ENCODE results near the gene CCDC138.
"Not testable (repeated sequence)": the region's sequence is repeated elsewhere in the genome, so short reads cannot be mapped to it uniquely, and the experiment has no call there.

The CCDC138 gene

GRCh38 chr2:108786354-108787215 lies at the start of gene CCDC138:
TSS of gene CCDC138 (plus strand) at chr2:108786771. CDS start at chr2:108786823, 52 bp downstream.
- peak; percentile 78 to 91 for DNase-seq (ENCODE audit: low read depth in 1 of 2, low spot score in 1 of 2)

DNA sequence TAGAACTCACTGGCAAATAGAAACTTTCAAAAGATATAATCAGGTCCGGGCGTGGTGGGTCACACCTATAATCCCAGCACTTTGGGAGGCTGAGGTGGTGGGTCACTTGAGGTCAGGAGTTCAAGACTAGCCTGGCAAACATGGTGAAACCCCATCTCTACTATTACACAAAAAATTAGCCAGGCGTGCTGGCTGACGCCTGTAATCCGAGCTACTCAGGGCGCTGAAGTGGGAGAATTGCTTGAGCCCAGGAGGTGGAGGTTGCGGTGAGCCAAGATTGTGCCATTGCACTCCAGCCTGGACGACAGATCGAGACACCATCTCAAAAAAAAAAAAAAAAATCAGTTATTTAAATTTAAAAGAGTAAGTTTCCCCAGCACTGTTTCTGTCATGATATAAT lies 28.6 kb upstream of the CCDC138 start:
- not testable (repeated sequence) for DNase-seq (ENCODE audit: low read depth in 1 of 2, low spot score in 1 of 2)

GRCh38 chr2:108762618-108763017 lies 24.0 kb upstream of the CCDC138 start:
- not testable (repeated sequence) for DNase-seq (ENCODE audit: low read depth in 1 of 2, low spot score in 1 of 2)

DNA sequence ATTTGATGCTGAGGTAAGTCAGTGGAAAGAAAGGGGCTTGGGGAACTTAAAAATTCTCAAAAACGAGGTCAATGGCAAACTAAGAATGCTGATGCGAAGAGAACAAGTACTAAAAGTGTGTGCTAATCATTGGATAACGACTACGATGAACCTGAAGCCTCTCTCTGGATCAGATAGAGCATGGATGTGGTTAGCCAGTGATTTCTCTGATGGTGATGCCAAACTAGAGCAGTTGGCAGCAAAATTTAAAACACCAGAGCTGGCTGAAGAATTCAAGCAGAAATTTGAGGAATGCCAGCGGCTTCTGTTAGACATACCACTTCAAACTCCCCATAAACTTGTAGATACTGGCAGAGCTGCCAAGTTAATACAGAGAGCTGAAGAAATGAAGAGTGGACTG lies 19.9 kb upstream of the CCDC138 start:
- DNase-seq (ENCODE audit: low read depth in 1 of 2, low spot score in 1 of 2): not testable (repeated sequence)

DNA sequence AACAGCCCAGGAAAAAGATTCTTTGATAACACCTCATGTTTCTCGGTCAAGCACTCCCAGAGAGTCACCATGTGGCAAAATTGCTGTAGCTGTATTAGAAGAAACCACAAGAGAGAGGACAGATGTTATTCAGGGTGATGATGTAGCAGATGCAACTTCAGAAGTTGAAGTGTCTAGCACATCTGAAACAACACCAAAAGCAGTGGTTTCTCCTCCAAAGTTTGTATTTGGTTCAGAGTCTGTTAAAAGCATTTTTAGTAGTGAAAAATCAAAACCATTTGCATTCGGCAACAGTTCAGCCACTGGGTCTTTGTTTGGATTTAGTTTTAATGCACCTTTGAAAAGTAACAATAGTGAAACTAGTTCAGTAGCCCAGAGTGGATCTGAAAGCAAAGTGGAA lies 18.7 kb upstream of the CCDC138 start:
- not testable (repeated sequence) for DNase-seq (ENCODE audit: low read depth in 1 of 2, low spot score in 1 of 2)

DNA sequence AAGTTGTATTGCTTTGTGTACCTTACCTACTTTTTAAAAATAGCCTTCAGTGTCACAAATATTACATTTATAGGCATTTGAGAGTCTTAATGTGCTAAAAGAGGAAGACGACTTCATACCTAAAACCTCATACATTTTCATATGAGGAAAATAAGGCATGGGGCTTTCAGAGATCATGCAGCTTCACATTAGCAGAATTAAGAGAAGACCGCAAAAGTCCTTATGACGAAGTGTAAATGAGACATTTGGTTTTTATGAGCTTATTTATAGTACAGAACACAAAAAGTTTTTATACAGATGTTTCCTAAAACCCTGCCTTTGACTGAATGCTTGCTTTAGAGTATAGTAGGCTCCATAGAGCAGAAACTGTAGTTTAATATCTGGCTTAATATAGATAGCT lies 10.1 kb upstream of the CCDC138 start:
- DNase-seq (ENCODE audit: low read depth in 1 of 2, low spot score in 1 of 2): no peak

DNA sequence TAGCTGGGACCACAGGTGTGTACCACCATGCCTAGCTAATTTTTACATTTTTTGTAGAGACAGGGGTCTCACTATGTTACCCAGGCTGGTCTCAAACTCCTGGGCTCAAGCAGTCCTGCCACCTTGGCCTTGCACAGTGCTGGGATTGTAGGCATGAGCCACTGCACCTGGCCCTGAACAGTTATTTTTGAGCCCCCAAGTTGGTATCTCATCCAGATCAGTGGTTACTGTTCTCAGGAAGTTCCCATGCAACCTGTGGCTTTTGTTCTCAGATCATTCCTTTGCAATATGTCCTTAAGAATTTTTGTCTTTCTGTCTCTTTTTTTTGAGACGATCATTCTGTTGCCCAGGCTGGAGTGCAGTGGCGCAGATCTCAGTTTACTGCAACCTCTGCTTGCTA lies 7.7 kb upstream of the CCDC138 start:
- no peak for DNase-seq (ENCODE audit: low read depth in 1 of 2, low spot score in 1 of 2)

DNA sequence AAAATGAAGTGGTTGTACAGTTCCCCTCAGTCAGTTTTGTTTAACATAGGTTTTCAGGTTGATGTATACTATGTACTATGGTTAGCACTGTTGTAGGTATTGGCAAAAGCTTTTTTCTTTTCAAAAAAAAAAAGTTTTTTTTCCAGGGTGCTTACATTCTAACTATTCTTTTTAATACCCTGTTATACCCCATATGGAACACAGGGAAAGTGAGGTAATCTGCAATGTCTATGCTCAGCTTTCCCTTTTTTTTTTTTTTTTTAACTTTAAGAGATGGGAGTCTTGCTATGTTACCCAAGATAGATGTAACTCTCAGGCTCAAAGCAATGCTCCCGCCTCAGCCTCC lies 590 bp upstream of the CCDC138 start:
- no peak for DNase-seq (ENCODE audit: low read depth in 1 of 2, low spot score in 1 of 2)

- no peak for DNase-seq (ENCODE audit: low read depth in 1 of 2, low spot score in 1 of 2)
Observed at GRCh38 chr2:108787216-108787541, 608 bp downstream of the CCDC138 start.

DNA sequence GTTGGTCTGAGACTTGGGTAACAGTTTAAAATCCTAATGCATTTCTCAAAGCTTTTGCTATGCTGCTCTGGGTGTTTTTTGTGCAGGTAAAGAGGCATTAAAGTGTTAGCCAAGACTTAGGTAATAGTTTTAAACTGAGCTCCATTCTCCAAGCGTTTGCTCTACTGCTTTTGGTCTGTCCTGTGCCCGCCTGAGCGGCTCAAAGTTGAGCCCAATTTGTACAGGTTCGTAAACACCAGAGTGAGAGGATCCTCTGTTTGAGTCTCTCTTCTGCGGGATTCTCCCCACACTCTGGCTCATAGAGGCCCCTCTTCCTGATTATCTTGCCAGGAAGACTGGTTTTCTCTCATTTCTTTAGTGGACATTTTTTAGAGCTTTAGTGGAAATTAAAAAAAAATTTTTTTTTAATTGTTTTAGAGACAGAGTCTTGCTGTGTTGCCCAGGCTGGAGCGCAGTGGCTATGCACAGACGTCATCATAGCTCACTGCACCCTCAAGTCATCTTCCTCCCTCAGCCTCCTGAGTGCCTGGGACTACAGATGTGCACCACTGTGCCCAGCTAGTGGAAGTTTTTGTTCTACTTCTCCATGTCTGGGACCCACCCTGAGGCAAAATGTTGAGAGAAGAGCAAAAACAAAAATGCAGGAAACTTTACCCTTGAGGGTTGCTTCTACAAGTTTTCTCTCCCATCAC lies 16.6 kb downstream of the CCDC138 start:
- no peak for DNase-seq (ENCODE audit: low read depth in 1 of 2, low spot score in 1 of 2)

GRCh38 chr2:108805032-108805431 lies 18.5 kb downstream of the CCDC138 start:
- DNase-seq (ENCODE audit: low read depth in 1 of 2, low spot score in 1 of 2): no peak

GRCh38 chr2:108805782-108806181 lies 19.2 kb downstream of the CCDC138 start:
- DNase-seq (ENCODE audit: low read depth in 1 of 2, low spot score in 1 of 2): no peak

DNA sequence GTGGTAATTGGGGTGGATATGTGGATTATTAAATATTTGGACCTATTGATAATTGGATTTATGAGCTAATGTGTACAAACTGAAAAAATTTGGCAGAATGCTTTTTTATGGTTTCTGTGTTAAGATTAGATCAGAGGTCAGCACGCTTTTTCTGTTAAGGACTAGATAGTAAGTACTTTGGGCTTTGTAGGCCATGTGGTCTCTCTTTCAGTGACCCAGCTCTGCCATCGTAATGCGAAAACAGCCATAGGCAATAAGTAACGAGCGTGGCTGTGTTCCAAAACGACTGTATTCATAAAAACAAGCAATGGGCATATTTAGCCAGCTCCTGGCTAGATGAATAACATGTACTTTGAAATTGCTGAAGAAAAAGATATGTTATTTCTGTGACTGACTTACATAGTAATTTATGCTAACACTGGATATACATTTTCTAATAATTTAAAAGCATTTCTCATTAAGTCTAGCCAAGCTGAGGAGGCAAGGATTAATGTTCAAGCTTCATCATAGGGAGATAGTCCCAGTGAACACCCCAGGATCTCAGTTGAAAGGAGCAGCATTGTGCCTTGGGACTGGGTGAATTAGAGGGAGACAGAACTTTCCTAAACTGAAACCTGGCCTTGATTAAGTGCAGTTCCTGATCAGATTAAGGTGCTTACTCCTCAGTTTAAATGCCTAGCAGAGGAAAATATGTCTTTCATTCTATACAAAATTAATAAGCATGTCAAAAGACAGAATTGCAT lies 20.0 kb downstream of the CCDC138 start:
- no peak for DNase-seq (ENCODE audit: low read depth in 1 of 2, low spot score in 1 of 2)

GRCh38 chr2:108809936-108810335 lies 23.4 kb downstream of the CCDC138 start:
- DNase-seq (ENCODE audit: low read depth in 1 of 2, low spot score in 1 of 2): no peak

DNA sequence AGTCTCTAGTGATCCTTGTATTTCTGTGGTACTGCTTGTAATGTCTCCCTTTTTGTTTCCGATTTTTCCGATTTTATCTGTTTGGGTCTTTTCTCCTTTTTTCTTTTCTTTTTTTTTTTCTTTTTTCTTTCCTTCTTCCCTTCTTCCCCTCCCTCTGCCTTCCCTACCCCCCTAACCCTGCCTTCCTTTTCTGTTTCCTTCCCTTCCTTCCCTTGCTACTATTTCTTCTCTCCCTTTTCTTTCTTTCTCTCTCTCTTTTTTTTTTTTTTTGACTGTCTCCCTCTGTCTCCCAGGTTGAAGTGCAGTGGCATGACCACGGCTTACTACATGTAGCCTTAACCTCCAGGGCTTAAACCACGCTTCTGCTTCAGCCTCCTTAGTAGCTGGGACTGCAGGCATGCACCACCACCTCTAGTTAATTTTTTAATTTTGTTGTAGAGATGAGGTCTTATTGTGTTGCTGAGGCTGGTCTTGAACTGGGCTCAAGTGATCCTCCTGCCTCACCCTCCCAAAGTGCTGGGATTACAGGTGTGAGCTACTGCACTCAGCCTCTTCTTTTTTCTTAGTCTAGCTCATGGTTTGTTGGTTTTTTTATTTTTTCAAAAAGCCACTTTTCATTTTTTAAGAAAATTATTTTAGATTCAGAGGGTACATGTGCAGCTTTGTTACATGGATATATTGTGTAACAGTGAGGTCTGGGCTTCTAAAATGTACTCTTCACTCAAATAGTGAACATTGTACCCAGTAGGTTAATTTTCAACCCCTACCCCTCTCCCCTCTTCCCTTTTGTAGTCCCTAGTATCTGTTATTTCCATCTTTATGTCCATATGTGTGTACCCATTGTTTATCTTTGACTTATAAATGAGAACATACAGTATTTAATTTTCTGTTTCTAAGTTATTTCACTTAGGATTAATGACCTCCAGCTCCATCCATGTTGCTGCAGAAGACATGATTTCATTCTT lies 24.7 kb downstream of the CCDC138 start:
- no peak for DNase-seq (ENCODE audit: low read depth in 1 of 2, low spot score in 1 of 2)

DNA sequence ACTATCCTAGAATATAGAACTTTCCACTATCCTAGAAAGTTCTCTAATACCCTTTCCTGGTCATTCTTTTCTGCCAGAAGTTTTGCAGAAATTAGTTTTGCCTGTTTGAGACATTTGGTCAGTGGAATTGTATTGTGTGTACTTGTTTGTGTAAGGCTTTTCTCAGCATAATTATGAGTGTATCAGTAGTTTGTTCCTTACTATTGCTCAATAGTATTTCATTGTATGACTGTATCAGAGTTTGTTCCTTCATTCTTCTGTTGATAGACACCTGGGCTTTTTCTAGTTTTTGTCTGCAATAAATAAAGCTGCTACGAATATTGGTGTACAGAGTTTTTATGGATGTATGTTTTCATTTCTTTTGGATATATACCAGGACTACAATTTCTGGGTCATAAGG lies 27.2 kb downstream of the CCDC138 start:
- no peak for DNase-seq (ENCODE audit: low read depth in 1 of 2, low spot score in 1 of 2)

GRCh38 chr2:108820482-108820881 lies 33.9 kb downstream of the CCDC138 start:
- DNase-seq (ENCODE audit: low read depth in 1 of 2, low spot score in 1 of 2): no peak

- no peak for DNase-seq (ENCODE audit: low read depth in 1 of 2, low spot score in 1 of 2)
Observed at GRCh38 chr2:108823286-108823685, 36.7 kb downstream of the CCDC138 start.

DNA sequence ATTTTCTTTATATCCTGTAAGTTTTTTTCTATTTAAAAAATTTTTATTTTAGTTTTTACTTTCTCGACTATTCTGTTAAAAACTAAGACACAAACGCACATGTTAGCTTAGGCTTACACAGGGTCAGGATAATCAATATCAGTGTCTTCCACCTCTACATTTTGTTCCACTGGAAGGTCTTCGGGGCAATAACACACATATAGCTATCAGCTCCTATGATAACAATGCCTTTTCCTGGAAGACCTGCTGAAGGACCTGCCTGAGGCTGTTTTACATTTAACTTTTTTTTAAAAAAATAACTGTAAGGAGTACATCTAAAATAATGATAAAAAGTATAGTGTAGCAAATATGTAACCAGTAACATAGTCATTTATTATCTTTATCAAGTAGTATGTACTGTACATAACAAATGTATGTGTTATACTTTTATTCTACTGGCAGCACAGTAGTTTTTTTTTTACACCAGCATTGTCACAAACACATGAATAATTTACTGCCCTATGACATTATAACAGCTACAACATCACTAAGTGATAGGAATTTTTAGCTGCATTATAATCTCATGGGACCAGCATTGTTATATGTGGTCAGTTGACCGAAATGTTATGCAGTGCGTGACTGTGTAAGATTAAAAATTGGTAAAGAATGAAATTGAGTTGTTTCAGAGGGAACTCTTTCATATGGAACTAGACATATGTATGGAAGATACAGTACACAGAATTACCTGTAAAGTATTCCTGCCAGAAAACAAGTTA lies 37.9 kb downstream of the CCDC138 start:
- DNase-seq (ENCODE audit: low read depth in 1 of 2, low spot score in 1 of 2): no peak

- DNase-seq (ENCODE audit: low read depth in 1 of 2, low spot score in 1 of 2): no peak
Observed at GRCh38 chr2:108825254-108825653, 38.7 kb downstream of the CCDC138 start.
